ENCODE results near the gene CSPG4.
"Not testable (repeated sequence)": the region's sequence is repeated elsewhere in the genome, so short reads cannot be mapped to it uniquely, and the experiment has no call there.

CSPG4 gene

GRCh38 chr15:75703440-75704262, 9.0 kb downstream of the CSPG4 start:
- DNase-seq = not testable (repeated sequence)

DNA sequence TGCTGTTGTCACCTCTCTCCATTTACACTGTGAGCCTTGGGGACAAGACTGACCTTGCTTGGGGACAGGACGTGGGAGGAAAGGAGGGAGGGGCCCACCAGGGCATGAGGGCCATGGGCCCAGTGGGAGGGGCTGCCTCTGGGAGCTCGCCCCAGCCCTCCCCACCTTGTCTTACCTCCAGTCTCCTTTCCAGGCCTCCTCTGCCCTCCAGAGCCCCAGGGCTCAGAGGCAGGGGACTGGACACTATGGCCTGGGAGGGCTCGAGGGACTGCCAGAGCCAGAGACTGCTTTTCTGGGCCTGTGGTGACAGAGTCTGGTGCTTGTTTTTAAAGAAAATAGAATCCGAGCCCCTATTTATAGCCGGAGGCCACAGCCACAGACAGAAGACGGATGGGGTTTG, 10.2 kb downstream of the CSPG4 start:
- DNase-seq = no peak

DNA sequence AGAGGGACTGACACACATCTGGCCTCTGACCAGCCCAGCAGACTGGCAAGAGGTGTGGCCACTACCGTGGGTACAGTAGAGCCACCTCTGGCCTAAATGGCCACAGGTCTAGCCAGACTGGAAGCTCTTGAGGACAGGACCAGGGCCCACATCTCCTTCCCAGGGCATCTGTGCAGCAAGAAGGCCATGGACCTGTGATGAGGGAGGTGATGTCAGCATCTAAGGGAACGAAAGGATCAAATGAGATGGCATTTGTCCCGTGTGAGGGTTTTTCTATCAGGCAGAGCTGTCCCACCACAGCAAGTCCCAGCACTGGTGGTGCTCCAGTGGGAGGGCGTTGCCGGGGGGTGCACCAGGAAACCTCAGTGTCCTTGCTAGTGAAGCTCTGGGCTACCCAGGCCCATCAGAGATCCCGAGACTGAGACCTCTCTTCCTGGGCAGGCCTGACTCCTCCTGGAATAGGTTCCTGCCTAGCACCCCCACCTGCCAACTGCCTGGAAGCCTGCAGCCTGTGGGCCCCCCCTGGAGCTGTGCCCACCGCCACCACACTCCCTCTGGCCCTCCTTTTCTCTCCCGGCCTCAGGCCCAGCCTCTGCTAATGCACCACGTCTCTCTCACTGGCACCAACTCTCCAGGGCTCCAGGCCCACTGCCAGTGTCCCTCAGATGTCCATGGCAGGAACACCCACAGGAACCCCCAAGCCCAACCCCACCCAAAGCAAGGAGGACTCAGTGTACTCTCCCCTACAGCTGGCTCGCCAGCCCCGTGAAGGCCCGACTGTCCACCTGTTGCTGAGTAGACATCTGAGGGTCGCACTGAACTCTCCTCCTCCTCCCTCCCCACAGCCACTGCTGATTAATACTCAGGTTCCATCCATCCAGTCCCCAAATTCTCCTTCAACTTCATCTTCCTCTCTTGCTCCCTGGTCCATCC, 11.3 kb downstream of the CSPG4 start:
- not testable (repeated sequence) for DNase-seq

DNA sequence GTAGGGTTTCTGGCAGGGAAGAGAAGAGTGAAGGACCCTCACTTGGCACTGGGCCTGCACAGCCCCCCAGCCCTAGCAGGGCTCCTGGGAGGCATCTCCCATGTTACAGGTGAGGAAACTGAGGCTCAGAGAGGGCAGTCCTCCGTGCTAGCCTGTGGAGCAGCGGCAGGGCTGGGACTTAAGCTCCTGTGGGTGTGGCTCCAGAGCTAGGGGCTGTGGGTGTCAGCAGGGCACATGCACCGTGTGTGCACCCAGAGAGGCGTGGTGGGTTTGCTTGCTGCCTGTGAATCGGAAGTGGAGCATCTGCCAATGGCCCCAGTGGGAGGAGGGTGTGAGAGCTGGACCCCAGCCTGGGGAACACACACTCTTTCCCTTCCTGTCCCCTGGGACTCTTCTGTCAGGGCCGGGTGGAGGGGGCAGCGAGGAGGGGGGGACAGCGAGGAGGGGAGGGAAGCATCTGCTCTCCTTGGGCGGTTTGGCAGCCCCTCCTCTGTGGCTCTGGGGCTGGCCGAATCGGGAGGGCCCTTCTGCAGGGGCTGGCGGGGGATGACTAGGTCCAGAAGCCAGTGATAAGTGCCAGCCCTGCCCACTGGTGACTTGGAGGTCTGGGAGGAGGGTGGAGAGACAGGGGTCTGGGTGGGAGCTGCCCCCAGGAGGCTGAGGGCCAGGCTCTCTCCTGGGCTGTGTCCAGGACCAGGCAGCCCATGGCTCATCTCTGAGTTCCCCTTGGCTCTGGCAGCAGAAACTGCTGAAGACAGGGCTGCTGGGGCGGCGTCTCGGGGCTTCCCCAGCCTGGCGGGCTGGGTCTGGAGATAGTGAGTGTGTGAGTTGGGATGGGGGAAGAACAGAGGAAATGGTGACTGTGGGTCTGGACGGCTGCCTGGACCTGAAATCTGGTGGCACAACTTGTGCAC, 12.4 kb downstream of the CSPG4 start:
- DNase-seq = peak; percentile 92

- peak; percentile 50 for DNase-seq
Observed at GRCh38 chr15:75699517-75699916, 13.1 kb downstream of the CSPG4 start.

DNA sequence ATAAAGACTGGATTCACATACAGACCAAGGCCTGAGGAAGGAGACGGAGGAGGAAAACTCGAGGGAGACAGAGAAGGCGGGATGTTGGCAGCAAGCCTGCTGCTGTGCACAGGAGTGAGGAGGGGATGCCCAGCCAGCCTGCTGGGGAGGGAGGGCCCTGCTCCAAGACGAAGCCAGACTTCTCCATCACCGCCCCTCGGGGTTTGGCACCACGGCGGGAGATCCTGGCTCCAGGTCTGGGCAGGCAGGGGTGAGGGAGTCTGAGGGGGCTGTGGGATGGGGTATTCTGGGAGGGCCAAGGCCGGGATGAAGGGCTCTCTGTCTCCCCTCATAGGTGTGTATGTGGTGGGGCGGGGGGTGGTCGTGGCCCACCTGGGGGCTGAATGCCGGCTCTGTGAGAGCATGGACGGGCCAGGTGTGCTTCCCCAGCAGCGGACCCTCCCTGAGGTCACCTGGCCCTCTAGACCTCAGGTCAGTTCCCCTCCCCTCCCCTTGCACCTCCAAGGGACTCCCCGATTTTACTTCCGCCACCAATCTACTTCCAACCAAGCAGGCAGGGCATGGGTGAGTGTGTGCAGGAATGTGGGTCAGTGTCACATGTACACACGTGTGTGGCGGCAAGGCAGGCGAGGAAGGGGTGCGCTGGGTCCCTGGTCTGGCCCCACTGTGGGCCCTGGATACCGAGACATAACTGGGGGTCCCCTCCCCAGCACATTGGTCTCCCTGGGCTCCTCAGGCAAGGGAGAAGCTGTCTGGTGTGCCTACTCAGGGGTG, 14.5 kb downstream of the CSPG4 start:
- not testable (repeated sequence) for DNase-seq

- DNase-seq = no peak
Observed at GRCh38 chr15:75697523-75697922, 15.1 kb downstream of the CSPG4 start.

DNA sequence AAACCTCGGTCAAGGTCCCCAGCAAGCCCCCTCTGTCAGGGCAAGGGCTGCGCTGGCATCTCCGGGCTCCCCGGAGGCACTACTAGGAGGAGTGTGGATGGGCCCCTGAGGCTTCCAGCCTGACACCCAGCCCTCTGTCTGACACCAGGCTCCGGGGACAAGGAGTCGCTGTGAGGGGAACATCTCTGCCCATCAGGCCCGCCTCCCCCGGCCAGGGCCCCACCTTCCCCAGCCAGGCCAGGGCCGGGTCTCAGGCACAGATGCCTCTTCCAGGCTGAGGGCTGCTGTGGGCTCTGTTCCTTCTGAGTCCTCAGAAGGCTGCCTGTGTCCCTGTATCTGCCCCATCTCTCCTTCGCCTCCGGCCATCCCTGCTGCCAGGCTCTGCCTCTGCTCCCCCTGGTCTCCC, 15.8 kb downstream of the CSPG4 start:
- no peak for DNase-seq

DNA sequence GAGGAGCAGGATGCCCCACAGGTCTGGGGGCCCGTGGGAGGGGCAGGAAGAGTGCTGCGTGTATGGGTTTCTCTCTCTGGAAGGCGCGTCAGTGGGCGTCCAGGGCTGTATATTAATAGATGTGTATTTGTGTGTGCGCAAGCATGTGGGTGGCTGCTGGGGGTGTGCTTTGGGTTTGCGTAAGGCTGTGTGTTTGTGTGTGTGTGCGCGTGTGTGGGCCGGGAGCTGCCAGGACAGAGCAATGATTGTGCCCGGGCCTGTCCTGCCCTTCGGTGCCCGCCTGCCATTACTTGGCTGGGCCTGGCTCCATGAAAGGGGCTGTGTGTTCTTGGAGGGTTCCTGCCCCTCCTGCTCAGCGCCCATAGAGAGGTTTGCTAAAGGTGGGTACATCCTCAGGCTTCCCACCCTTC, 16.3 kb downstream of the CSPG4 start:
- DNase-seq = no peak

DNA sequence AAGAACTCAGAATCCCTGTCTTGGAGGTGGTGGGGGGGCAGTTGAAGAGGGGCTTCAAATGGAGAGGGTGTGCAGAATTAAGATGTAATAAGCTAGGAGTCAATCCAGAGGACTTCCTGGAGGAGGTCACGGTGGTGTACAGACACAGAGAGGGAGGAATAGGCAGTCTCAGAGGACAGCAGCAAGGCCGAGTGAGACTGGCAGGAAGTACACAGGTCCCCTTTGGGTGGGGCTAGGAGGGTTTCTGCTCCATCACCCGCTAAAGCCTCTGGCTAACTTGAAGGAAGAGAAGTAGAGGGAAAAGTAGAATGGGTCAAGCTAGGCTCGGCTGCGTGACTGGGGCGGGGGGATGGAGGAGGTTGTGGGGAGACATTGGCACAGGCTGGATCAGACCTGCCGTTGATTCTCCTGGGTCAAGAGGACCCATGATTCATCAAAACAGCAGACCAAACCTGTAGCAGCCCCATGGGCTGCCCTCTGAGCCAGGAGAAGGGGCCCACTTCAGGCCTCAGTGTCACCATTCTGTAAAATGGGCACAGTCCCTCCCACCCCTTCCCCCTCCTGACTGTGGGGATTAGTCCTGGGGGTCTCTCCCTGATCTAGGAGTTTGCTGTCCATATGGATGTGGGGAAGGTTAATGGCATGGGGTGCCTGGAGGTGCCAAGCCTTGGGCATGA, 16.9 kb downstream of the CSPG4 start:
- DNase-seq = no peak

GRCh38 chr15:75695220-75695619, 17.4 kb downstream of the CSPG4 start:
- no peak for DNase-seq

GRCh38 chr15:75694241-75695182, 18.1 kb downstream of the CSPG4 start:
- DNase-seq = peak; percentile 58

DNA sequence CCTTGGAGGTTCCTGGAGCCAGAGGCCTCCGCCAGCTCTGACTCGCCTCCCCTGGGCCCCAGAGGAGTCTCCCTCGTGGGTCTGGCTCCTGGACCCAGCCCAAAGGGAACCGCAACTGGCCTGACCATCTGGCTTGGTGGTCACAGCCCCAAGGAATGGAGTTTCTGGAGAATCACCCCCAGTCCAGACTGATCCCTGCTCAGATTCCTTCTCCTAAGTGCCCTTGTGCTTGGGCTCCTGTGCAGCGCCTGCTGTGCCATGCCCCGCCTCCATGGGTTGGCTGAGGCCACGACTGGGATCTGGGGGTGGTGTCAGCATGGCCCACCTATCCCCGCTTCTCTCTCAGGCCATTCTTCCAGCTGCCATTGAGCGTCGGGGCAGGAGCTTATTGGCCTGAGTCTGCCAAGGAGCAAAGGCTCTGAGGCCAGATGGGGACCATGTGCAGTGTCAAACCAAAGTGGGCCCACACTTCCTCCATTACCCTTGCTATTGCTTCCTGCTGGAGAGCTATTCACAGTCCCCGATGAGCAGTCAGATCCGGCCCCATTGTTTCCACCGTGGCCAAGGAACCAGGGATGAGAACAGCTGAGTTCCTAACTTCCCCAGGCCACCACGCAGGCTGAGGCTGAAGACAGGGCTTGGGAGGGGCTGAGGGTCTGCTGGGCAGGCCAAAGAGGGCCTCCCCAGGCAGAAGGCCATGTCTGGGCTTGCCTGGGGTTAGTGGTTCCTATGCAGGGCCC, 19.0 kb downstream of the CSPG4 start:
- no peak for DNase-seq

- DNase-seq = not testable (repeated sequence)
Observed at GRCh38 chr15:75693028-75693427, 19.6 kb downstream of the CSPG4 start.

DNA sequence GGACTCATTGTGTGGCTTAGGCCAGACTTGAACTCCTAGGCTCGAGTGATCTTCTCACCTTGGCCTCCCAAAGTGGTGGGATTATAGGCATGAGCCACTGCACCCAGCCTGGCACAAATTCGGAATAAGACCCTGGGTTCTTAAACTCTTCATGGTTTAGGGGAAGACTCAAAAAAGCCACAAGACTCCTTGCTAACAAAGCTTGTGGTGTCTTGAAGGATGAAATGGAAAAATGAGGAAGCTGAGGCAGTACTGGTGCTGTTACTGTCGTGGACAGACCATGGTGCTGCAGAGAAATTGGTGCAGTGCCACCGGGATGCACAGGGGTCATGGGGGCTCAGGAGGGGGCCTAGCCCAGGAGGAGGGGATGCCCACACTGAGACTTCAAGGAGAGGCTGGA, 20.3 kb downstream of the CSPG4 start:
- not testable (repeated sequence) for DNase-seq

DNA sequence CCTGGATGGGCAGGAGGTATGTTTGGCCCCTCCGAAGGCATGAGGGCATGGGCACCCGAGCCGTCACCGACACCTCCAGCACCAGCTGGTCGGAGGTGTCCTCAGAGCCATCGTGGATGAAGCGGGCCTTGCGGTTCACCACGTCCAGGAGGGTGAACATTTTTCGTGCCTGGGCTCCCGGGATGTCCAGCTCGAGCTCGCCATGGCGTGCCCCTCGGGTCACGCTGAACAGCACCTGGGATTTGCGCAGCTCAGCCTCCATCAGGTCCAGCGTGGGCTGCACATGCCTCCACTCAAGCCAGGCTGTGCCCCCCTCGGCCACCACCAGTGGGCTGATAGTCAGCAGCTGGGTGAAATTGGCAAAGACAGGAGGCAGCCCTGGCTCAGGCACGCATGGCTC, 23.2 kb downstream of the CSPG4 start:
- not testable (repeated sequence) for DNase-seq

- no peak for DNase-seq
Observed at GRCh38 chr15:75688831-75689230, 23.8 kb downstream of the CSPG4 start.

DNA sequence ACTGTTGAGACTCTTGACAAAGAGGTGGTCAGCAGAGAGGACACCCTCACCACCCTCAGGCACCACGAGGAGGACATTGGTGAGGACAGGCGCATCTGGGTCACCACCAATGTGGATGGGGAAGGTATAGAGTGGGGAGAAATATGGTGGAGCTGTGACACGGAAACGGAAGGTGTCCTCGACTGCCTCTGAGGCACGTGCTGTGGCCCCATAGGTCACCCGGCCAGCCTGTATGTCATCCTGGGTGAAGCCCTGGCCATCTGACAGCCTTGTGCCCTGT, 24.4 kb downstream of the CSPG4 start:
- DNase-seq = no peak

DNA sequence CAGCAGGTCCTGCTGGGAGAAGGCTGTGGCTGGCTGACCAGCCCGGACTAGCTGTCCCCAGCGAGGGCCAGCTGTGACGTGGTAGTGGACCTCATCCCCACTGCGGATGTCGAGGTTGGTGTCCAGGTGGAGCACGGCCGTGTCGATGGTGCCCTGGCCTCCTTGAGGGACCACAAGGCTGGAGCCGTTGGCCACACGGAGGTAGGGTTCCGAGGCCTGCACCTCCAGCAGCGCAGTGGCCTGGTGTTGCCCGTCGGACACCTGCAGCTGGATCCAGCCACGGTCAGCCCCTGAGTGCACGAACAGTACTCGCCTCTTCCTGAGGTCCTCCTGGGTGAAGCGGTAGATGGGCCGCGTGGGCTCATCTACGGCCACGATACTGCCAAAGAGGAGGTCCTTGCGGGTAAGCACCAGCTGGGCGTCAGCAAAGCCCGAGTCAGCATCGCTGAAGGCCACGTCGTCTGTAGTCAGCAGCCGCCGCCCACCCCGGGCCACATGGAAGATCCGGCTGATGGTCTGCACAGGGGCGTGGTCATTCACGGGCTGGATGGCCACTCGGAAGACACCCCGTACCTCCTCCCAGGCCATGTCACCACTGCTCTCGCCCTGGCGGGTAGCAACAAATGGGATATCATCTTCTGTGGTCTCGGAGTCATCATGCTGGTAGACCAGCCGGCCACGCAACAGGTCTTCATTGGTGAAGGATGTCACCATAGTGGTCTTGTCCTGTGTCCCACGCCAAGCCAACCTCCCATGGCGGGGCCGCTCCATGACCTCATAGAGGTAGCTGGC, 25.0 kb downstream of the CSPG4 start:
- DNase-seq = no peak
